Ovary (tissue), 9 donors: ENCODE results near the gene AQP12A. TPM values are rescaled to one million over a fixed set of nuclear protein-coding genes. Genes with fewer than 3 reads are reported as not detected.

Experiments used
- DNase-seq, 5 donors: peaks; one replicate each; pipeline ENCODE4 v3.0.0-alpha.2; 2019 to 2020
- H3K27ac ChIP-seq, 2 donors: fragments of 200-600 bp; one replicate each; pipeline versions ENCODE4 v1.5.1 to v1.8.0; 2019 to 2022
- H3K27me3 ChIP-seq: fragments of 200-600 bp; one replicate; pipeline ENCODE4 v1.8.0; 2022
- H3K36me3 ChIP-seq: fragments of 200-600 bp; sonication (generic); one replicate; pipeline ENCODE4 v1.5.1; 2019
- H3K4me1 ChIP-seq: one replicate; pipeline ENCODE4 v1.8.1; 2013; ENCODE audit warnings: mild to moderate bottlenecking, moderate library complexity; ENCODE audit not compliant: insufficient read depth
- H3K4me3 ChIP-seq: fragments of 200-600 bp; sonication (generic); one replicate; pipeline ENCODE4 v1.5.1; 2017
- H3K9me3 ChIP-seq, 2 donors: fragments of 200-600 bp in 1 of 2; sonication (generic) in 1 of 2; one replicate each; pipeline versions ENCODE4 v1.5.1 to v1.8.1; 2013 to 2019; ENCODE audit warnings: mild to moderate bottlenecking in 1 of 2, moderate library complexity in 1 of 2
- CTCF ChIP-seq, 3 donors: fragments of 450-650 bp in 2 of 3; fragments of 200-600 bp in 1 of 3; IDR thresholded peaks; one replicate each; pipeline versions ENCODE4 v1.5.1 to v1.8.0; 2016 to 2022; ENCODE audit warnings: antibody characterized with exemption in 3 of 3, mild to moderate bottlenecking in 1 of 3
- EP300 ChIP-seq: sonication (generic); formaldehyde crosslinking; IDR thresholded peaks from one replicate; pipeline ENCODE4 v1.6.1; 2017; ENCODE audit warnings: antibody characterized with exemption
- POLR2A ChIP-seq: fragments of 450-650 bp; IDR thresholded peaks from one replicate; pipeline ENCODE4 v1.6.1; 2017; ENCODE audit warnings: antibody characterized with exemption, mild to moderate bottlenecking, moderate library complexity
- WGBS, 3 donors: extraction: QIAGEN DNeasy Blood & Tissue Kit in 1 of 3; methylation state at CpG; one replicate each; pipeline versions ENCODE4 v1.1.5 to v1.1.7; 2013 to 2017; 5-methylcytosine and 5-hydroxymethylcytosine counted together
- intact Hi-C, 4 donors: fragments of 100-400 bp; cut with DNase I; formaldehyde crosslinking; loops; one replicate each; pipeline versions ENCODE4 v1.11.0 to v1.15.1; 2022 to 2023
- polyA plus RNA-seq, 2 donors: library from polyadenylated mRNA; stranded (reverse); fragments of 200-250 nt in 1 of 2; fragments of 350-450 nt in 1 of 2; fragmentation: Illumina TruSeq in 1 of 2; extraction: RNeasy Lipid Tissue Mini Kit (QIAGEN cat#74804) in 1 of 2; gene quantifications; one replicate each; pipeline ENCODE4 v1.2.3, GENCODE V29; 2013 to 2014
- total RNA-seq, 7 donors: library from RNA; depleted of rRNA in 2 of 7; stranded (reverse); fragments of >200 nt in 2 of 7; fragmentation: NEBNext Ultra II Directional in 3 of 7; extraction: Animal tissue kit (Norgen Biotek cat#: 25700) in 3 of 7; gene quantifications; one replicate each; pipeline versions ENCODE4 v1.1.0 to v1.2.4, GENCODE V29; 2016 to 2023
- donor health status: DM: no; HTN: no; CAD: no; lungs with moderate emphysema.
- donor health status: DM: no; HTN: no; CAD: no.
- donor health status: Bipolar disorder and iron deficiency.
- donor health status: DM: yes; HTN: yes; CAD: no.
- donor health status: DM: no; HTN: no; CAD: no.
- donor health status: DM: yes; HTN: yes; CAD: no.

The AQP12A gene
- total and polyA plus RNA-seq, 9 donors, result not detected

DNA sequence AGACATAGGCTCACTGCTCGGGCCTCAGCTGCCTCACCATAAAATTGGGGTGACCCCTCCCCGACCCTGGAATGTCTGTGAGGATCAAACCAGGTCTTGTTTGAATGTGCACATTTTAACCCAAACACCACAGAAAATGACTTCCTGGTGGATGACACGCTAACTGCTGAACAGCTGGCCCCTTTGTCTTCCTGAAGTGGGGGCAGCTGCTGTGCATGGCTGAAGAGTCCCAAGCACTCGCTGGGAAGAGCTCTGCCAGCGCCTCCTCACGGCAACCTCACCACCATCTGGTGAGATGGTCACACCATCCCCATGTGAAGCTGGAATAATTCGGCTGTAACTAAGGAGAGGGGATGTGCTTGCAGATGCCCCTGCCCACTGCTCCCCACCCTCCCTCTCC, 34.0 kb downstream of the AQP12A start:
- H3K27ac ChIP-seq, result no peak overlapping the region
- WGBS, 3 donors, result 78 to 89% (median 84%) methylated on average over 7 of the region's 7 CpGs
- no peak for DNase-seq
- H3K4me3 ChIP-seq, result no peak overlapping the region
- H3K9me3 ChIP-seq, result no peaks in the 10 kb centered on the region
- TF ChIP-seq CTCF (IDR thresholded peaks at IDR 0.05), result no peak
- no peak for TF ChIP-seq POLR2A
- TF ChIP-seq EP300, result no peak
- no peaks in the 10 kb centered on the region for H3K27me3 ChIP-seq
- H3K4me1 ChIP-seq, result no peaks in the 10 kb centered on the region
- intact Hi-C loops, result no loop called here
- no peaks in the 10 kb centered on the region for H3K36me3 ChIP-seq

- intact Hi-C loops, result no loop called here
- no peak for TF ChIP-seq EP300
- TF ChIP-seq CTCF (IDR thresholded peaks at IDR 0.05), result no peak
- TF ChIP-seq POLR2A, result no peak
- H3K27ac ChIP-seq, result no peak overlapping the region
- no peaks in the 10 kb centered on the region for H3K27me3 ChIP-seq
- no peak overlapping the region for H3K4me3 ChIP-seq
- H3K36me3 ChIP-seq, result no peaks in the 10 kb centered on the region
- 83 to 89% (median 84%) methylated on average over 14 of the region's 14 CpGs for WGBS, 3 donors
- no peak for DNase-seq
- no peaks in the 10 kb centered on the region for H3K4me1 ChIP-seq
- no peaks in the 10 kb centered on the region for H3K9me3 ChIP-seq
Observed at GRCh38 chr2:240726876-240727275, 35.2 kb downstream of the AQP12A start.

DNA sequence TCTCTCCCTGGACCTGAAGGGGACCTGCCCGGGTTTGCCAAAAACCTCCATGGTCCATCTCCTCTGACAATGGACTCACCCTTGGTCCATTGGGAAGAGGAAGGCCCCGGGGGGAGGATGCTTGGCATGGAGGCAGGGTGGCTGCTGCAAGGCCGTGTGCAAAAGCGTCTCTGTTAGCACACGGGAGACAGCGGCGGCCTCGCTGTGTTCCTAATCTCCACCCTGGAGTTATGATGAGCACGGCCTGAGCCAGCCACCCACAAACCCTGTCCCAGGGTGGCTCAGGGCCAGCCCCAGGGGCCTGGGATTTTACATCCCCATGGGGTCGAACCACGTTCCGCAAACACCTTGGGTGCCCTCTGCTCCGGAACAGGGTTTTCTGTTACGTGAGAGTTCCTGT, 35.8 kb downstream of the AQP12A start:
- intact Hi-C loops, result no loop called here
- Histone ChIP-seq H3K4me3 (no peak overlapping the region), H3K27me3 (no peaks in the 10 kb centered on the region), H3K4me1 (no peaks in the 10 kb centered on the region), H3K27ac (no peak overlapping the region), H3K36me3 (no peaks in the 10 kb centered on the region), H3K9me3 (no peaks in the 10 kb centered on the region)
- DNase-seq, result no peak
- TF ChIP-seq POLR2A, result no peak
- no peak for TF ChIP-seq CTCF (IDR thresholded peaks at IDR 0.05)
- TF ChIP-seq EP300, result no peak
- 85 to 90% (median 87%) methylated on average over 12 to 14 of the region's 14 CpGs for WGBS, 3 donors

DNA sequence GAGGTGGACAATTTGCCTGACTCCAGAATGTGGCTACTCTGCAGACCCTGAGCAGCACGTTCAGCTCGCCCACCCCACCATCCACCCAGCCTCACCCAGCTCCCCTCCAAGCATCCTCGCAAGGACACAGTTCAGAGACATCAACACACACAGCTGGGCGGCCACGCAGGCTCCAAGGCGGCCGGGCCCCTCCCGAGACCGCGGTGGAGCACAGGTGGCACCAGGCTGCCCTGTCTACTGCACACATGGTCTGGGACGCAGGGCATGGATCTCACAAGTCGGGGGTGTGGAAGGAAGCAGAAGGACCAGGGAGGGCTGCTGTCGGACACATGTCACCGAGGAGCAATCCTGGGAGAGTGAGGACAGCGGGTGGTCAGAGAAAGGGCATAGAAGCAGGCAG, 36.2 kb downstream of the AQP12A start:
- no peaks in the 10 kb centered on the region for H3K27me3 ChIP-seq
- WGBS, 3 donors, result 83 to 93% (median 91%) methylated on average over 9 to 15 of the region's 15 CpGs
- TF ChIP-seq CTCF (IDR thresholded peaks at IDR 0.05), result no peak
- no peak for TF ChIP-seq EP300
- TF ChIP-seq POLR2A, result no peak
- intact Hi-C loops, result no loop called here
- H3K9me3 ChIP-seq, result no peaks in the 10 kb centered on the region
- no peak for DNase-seq
- H3K36me3 ChIP-seq, result no peaks in the 10 kb centered on the region
- no peaks in the 10 kb centered on the region for H3K4me1 ChIP-seq
- no peak overlapping the region for H3K4me3 ChIP-seq
- no peak overlapping the region for H3K27ac ChIP-seq

DNA sequence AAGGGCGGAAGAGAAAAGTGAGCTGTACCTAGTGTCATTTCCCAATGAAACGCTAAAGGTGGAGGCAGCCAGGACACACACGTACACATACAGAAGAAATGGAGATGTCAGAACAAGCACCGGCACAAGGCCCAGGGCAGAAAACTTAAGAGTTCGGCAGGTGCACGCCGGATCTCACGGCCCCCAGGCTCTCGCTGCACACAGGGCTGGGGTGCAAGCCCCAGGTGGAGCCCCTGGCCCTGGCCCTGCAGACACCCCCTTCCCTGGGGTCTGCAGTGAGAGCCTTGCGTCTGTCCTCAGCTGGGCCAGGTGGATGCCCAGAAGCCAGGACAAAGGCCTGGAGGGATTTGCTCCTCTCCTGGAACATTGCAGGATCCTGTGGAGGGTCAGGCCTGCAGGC, 36.7 kb downstream of the AQP12A start:
- Histone ChIP-seq H3K27ac (no peak overlapping the region), H3K36me3 (no peaks in the 10 kb centered on the region), H3K9me3 (no peaks in the 10 kb centered on the region), H3K4me3 (no peak overlapping the region), H3K27me3 (no peaks in the 10 kb centered on the region), H3K4me1 (no peaks in the 10 kb centered on the region)
- 84 to 94% (median 93%) methylated on average over 10 of the region's 10 CpGs for WGBS, 3 donors
- DNase-seq, result no peak
- intact Hi-C loops, result no loop called here
- TF ChIP-seq CTCF (IDR thresholded peaks at IDR 0.05) (no peak), POLR2A (no peak), EP300 (no peak)
